Neural cell (in vitro differentiated cells): ENCODE results near the gene CTAGE6.
"Not testable (repeated sequence)": the region's sequence is repeated elsewhere in the genome, so short reads cannot be mapped to it uniquely, and the experiment has no call there.

ENCODE experiments used
- CTCF ChIP-seq: fragments of 450-650 bp; IDR thresholded peaks from 2 replicates; pipeline ENCODE4 v1.5.1; 2014; ENCODE audit warnings: antibody characterized with exemption, mild to moderate bottlenecking, moderate library complexity; ENCODE audit not compliant: poor library complexity, severe bottlenecking
- EZH2 ChIP-seq: fragments of 200-600, 300-800 bp; shearing (Covaris generic), sonication (generic); IDR thresholded peaks from 2 replicates; pipeline ENCODE4 v1.6.1; 2014; ENCODE audit warnings: antibody characterized with exemption, low read length, borderline replicate concordance, mild to moderate bottlenecking; ENCODE audit not compliant: insufficient read depth, poor library complexity, severe bottlenecking
- POLR2AphosphoS5 ChIP-seq: IDR thresholded peaks from 2 replicates; pipeline ENCODE4 v1.6.1; 2012
- REST ChIP-seq: IDR thresholded peaks from 2 replicates; pipeline ENCODE4 v1.6.1; 2012; ENCODE audit warnings: borderline replicate concordance
- SMC3 ChIP-seq: fragments of 450-650 bp; conservative IDR thresholded peaks from 2 replicates; pipeline ENCODE4 v1.6.1; 2014; ENCODE audit warnings: antibody characterized with exemption, mild to moderate bottlenecking, moderate library complexity; ENCODE audit not compliant: poor library complexity
- TAF1 ChIP-seq: IDR thresholded peaks from 2 replicates; pipeline ENCODE4 v1.6.1; 2012; ENCODE audit warnings: low read depth

- TF ChIP-seq POLR2AphosphoS5, CTCF, TAF1, EZH2, SMC3, REST: not testable (repeated sequence)
Measured at GRCh38 chr7:143785415-143786182, 28.1 kb upstream of the CTAGE6 start.
